ENCODE measurements around the gene TBC1D22A.

Gene TBC1D22A

GRCh38 chr22:46894081-46894671 is 131.7 kb downstream of the TBC1D22A start:
- DNase-seq, result no peak

- no peak for DNase-seq
These were observed 132.6 kb downstream of the TBC1D22A start for GRCh38 chr22:46894851-46895640.

- DNase-seq, result peak; percentile 22
These were observed 133.3 kb downstream of the TBC1D22A start for GRCh38 chr22:46895753-46896152.

GRCh38 chr22:46896166-46896565 is 133.7 kb downstream of the TBC1D22A start:
- no peak for DNase-seq

GRCh38 chr22:46896568-46897245 is 134.3 kb downstream of the TBC1D22A start:
- no peak for DNase-seq

GRCh38 chr22:46897246-46897623 is 134.8 kb downstream of the TBC1D22A start:
- no peak for DNase-seq

- no peak for DNase-seq
These were observed 138.1 kb downstream of the TBC1D22A start for GRCh38 chr22:46900549-46900948.

- no peak for DNase-seq
These were observed 140.0 kb downstream of the TBC1D22A start for GRCh38 chr22:46902436-46902835.

- DNase-seq, result no peak
These were observed 140.8 kb downstream of the TBC1D22A start for GRCh38 chr22:46902998-46903916.

- no peak for DNase-seq
These were observed 143.0 kb downstream of the TBC1D22A start for GRCh38 chr22:46905415-46905814.

- no peak for DNase-seq
These were observed 143.4 kb downstream of the TBC1D22A start for GRCh38 chr22:46905834-46906233.

GRCh38 chr22:46906326-46907045 is 144.0 kb downstream of the TBC1D22A start:
- DNase-seq, result no peak

- no peak for DNase-seq
These were observed 145.1 kb downstream of the TBC1D22A start for GRCh38 chr22:46907241-46908215.

GRCh38 chr22:46908641-46909107 is 146.2 kb downstream of the TBC1D22A start:
- DNase-seq, result no peak

GRCh38 chr22:46909237-46910030 is 147.0 kb downstream of the TBC1D22A start:
- no peak for DNase-seq

GRCh38 chr22:46910624-46911023 is 148.2 kb downstream of the TBC1D22A start:
- no peak for DNase-seq

GRCh38 chr22:46911346-46911745 is 148.9 kb downstream of the TBC1D22A start:
- DNase-seq, result no peak

- no peak for DNase-seq
These were observed 150.9 kb downstream of the TBC1D22A start for GRCh38 chr22:46913351-46913750.

GRCh38 chr22:46914481-46914880 is 152.0 kb downstream of the TBC1D22A start:
- no peak for DNase-seq
